RWPE2 (cell line): ENCODE data around the gene MMP23B.
A peak's percentile ranks its signal among the peaks of the same experiment; 100 is the strongest.

Experiments used
- ATAC-seq: fragments of 200-7000 bp; cut with Tn5 transposase; 3 replicates; pipeline ENCODE4 v1.9.1; 2021; ENCODE audit warnings: low read depth
- DNase-seq: peaks from one replicate; pipeline ENCODE4 v3.0.0-alpha.2; 2020; ENCODE audit warnings: low spot score
- H3K27ac ChIP-seq: fragments of 450-650 bp; 2 replicates; pipeline ENCODE4 v1.5.1; 2017; ENCODE audit warnings: mild to moderate bottlenecking; ENCODE audit not compliant: poor library complexity, severe bottlenecking
- H3K27me3 ChIP-seq: fragments of 250-450 bp; sonication (Bioruptor Pico); 2 replicates; pipeline ENCODE4 v1.5.1; 2021; ENCODE audit warnings: mild to moderate bottlenecking, moderate library complexity; ENCODE audit not compliant: insufficient read depth, poor library complexity, severe bottlenecking
- H3K36me3 ChIP-seq: fragments of 250-450 bp; sonication (Bioruptor Pico); 2 replicates; pipeline ENCODE4 v1.5.1; 2020; ENCODE audit warnings: low read depth, mild to moderate bottlenecking, moderate library complexity
- H3K4me1 ChIP-seq: fragments of 250-450 bp; sonication (Bioruptor Pico); 2 replicates; pipeline ENCODE4 v1.5.1; 2021; ENCODE audit warnings: mild to moderate bottlenecking, moderate library complexity; ENCODE audit not compliant: insufficient read depth, poor library complexity, severe bottlenecking
- H3K4me3 ChIP-seq: fragments of 250-450 bp; sonication (Bioruptor Pico); 2 replicates; pipeline ENCODE4 v1.5.1; 2021; ENCODE audit warnings: mild to moderate bottlenecking, moderate library complexity; ENCODE audit not compliant: severe bottlenecking
- H3K9me3 ChIP-seq: fragments of 250-450 bp; sonication (Bioruptor Pico); 2 replicates; pipeline ENCODE4 v1.5.1; 2021; ENCODE audit warnings: mild to moderate bottlenecking, moderate library complexity; ENCODE audit not compliant: severe bottlenecking
- TF ChIP-seq, protein P1 (sequence below): fragments of 450-650 bp; IDR thresholded peaks from one replicate; pipeline ENCODE4 v1.5.1; 2017; ENCODE audit warnings: mild to moderate bottlenecking, moderate library complexity; ENCODE audit not compliant: poor library complexity, severe bottlenecking

The MMP23B gene

DNA sequence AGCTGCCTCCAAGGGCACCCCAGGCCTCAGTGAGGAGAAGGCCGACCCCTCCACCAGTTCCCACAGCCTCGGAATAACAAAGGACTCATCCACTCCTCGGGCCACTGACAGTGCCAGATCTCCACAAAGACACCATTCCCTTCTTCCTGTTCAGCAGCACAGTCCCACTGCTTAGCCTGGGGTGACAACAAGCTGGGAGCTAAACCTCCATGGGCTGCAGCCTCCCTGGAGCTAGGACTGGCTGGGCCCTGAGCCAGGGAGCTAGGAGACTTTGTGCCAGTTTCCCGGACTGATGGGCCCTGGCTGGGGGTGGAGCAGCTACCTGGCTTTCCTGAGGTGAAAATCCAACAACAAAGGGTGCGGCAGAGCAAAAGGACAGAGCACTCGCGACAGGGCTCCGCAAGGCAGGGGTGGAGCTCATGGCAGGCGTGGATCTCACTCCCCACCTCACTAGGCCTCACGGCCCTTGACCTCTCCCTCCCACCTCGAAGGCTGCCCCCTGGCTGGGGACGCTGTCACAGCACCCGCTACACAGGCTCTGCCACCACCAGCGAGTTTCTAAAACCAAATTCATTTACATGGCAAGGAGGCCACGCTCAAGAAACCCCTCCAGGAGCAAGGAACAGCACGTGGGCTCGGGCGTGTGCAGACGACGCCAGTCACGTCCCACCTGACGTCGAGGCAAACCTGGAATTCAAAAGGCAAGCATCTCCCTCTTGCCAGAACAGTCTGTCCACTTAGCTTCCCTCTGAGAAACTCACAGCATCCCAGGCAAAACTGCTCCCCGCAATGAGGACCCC, 46.8 kb downstream of the MMP23B start:
- H3K4me3 ChIP-seq = no peak overlapping the region
- H3K27me3 ChIP-seq = no peaks in the 10 kb centered on the region
- no peaks in the 10 kb centered on the region for H3K36me3 ChIP-seq
- DNase-seq (peak; percentile 38), ATAC-seq (peak; percentile 30; the same call in 2 of the 3 replicates)
- H3K4me1 ChIP-seq = no peaks in the 10 kb centered on the region
- TF ChIP-seq, protein P1, sequence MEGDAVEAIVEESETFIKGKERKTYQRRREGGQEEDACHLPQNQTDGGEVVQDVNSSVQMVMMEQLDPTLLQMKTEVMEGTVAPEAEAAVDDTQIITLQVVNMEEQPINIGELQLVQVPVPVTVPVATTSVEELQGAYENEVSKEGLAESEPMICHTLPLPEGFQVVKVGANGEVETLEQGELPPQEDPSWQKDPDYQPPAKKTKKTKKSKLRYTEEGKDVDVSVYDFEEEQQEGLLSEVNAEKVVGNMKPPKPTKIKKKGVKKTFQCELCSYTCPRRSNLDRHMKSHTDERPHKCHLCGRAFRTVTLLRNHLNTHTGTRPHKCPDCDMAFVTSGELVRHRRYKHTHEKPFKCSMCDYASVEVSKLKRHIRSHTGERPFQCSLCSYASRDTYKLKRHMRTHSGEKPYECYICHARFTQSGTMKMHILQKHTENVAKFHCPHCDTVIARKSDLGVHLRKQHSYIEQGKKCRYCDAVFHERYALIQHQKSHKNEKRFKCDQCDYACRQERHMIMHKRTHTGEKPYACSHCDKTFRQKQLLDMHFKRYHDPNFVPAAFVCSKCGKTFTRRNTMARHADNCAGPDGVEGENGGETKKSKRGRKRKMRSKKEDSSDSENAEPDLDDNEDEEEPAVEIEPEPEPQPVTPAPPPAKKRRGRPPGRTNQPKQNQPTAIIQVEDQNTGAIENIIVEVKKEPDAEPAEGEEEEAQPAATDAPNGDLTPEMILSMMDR = no peak
- no peaks in the 10 kb centered on the region for H3K9me3 ChIP-seq
- H3K27ac ChIP-seq = no peak overlapping the region

DNA sequence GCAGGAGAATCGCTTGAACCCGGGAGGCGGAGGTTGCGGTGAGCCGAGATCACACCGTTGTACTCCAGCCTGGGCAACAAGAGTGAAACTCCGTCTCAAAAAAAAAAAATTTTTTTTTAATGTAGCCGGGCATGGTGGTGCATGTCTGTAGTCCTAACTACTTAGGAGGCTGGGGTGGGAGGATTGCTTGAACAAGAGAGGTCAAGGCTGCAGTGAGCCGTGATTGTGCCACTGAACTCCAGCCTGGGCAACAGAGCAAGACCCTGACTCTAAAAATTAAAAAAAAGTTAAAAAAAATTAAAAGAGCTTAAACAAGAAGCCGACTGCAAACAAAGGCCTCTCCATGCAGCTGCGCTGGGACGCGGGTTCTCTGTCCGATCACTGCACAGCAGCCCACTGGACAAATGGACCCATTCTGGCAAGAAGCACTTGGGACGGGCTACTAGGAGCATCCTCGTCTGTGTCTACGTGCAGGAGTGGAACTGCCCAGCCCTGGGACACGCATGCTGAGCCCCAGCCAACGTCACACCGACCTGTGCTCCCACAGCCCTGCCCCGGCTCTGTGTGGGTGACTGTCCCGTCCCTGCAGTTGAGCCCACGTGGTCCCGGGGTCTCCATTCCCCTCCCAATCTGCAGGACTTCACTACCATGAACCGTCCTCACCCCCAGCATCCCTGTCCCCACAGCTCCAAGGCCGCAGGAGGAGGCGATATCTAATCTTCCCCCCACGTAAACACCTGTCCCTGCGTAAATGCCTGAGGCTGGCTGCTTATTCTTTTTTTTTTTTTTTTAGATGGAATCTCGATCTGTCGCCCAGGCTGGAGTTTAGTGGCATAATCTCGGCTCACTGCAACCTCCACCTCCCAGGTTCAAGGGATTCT, 48.3 kb downstream of the MMP23B start:
- H3K9me3 ChIP-seq = no peaks in the 10 kb centered on the region

DNA sequence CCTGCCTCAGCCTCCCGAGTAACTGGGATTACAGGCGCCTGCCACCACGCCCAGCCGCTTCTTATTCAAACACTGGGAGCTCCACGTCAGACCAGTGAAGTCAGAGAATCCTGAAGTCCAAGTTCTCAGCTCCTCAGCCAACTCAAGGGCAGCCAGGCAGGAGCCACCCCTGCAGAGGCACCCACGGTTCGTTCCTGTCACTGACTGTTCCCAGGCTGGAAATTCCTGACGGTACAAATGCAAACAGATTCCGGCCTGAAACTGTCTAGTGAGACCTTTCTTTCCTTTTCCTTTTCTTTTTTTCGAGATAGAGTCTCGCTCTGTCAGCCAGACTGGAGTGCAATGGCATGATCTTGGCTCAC, 48.9 kb downstream of the MMP23B start:
- no peaks in the 10 kb centered on the region for H3K4me1 ChIP-seq
- H3K36me3 ChIP-seq = no peaks in the 10 kb centered on the region
- no peaks in the 10 kb centered on the region for H3K27me3 ChIP-seq
- ATAC-seq (no peak), DNase-seq (peak; percentile 36)
- TF ChIP-seq, protein P1 = no peak
- no peak overlapping the region for H3K4me3 ChIP-seq
- H3K27ac ChIP-seq = no peak overlapping the region
- H3K9me3 ChIP-seq = no peaks in the 10 kb centered on the region

More for the DNA sequence above, 48.3 kb downstream of the MMP23B start:
- Histone ChIP-seq H3K36me3 (no peaks in the 10 kb centered on the region), H3K27me3 (no peaks in the 10 kb centered on the region), H3K4me3 (no peak overlapping the region), H3K4me1 (no peaks in the 10 kb centered on the region), H3K27ac (no peak overlapping the region)
- TF ChIP-seq, protein P1 = no peak
- no peak for ATAC-seq
- peak; percentile 59 for DNase-seq

DNA sequence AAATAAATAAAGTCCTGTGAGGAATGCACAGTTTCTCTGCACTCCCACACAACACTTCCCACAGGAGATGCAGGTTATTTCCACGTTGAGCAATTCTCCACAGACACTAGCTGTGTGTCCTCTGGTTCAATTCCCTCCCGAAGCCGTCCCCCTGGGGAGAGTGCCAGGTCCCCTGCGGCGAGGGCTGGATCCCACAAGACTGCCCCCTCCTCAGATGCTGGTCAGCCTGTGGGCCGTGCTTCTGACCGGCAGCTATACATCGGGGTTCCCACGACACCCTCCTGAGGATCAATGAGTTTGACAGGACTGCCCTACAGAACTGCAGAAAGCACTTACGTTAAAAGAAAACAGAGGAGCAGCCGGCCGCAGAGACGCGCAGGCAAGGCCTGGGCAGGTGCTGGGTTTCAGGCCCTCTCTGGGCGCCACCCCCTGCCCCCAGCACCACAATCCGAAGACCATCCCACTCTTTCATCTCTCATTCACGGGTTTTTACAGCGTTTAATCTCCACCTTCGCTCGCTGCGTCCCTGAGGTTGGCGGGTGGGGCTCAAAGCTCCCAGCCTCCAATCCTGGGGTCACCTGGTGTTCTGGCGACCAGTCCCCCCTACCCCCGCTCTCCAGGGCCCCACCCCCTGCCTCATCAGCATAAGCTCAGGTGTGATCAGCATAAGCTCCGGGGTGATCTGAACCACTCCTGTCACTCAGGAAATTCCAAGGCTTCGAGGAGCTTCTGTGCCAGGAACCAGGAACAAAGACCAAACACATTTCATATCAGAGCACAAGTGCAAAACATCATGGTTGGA, 51.3 kb downstream of the MMP23B start:
- TF ChIP-seq, protein P1 = no peak
- ATAC-seq = no peak
- no peaks in the 10 kb centered on the region for H3K9me3 ChIP-seq
- peaks cover 8% of the 10 kb centered on the region for H3K4me1 ChIP-seq
- no peaks in the 10 kb centered on the region for H3K27me3 ChIP-seq
- no peak overlapping the region for H3K4me3 ChIP-seq
- no peaks in the 10 kb centered on the region for H3K36me3 ChIP-seq
- DNase-seq = peak; percentile 44
- no peak overlapping the region for H3K27ac ChIP-seq
